ENCODE results near the gene FOXJ2. TPM values are rescaled to one million over a fixed set of nuclear protein-coding genes. Genes with fewer than 3 reads are reported as not detected.

FOXJ2 gene
- total RNA-seq, 2 donors from 2014 or later = 10.8 to 21.2 TPM

DNA sequence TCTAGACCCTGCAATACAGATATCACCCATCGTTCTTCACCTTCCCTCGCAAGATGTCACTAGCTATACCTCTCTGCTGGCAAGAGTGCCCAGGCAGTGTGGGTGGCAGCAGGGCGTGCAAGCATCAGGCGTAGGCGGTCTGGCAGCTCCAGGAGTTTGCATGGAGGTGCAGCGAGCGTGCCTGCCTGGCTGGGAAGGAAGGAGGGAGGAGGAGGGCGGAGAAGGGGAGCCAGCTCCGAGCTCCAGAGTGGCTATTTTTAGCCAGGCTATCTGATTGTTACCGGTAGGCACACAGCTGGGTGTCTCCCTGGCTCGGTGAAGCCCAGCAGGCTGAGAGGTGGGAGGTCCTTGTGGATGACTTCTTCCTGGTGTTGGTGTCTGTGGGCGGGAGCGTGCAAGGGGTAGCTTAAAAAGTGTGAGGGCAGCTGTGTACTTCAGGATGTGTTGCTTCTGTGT lies 6.2 kb downstream of the FOXJ2 start:
- H3K4me1 ChIP-seq (ENCODE audit: control insufficient read depth, insufficient read depth, low read length) = peaks cover 9% of the 10 kb centered on the region
- H3K9me3 Mint-ChIP-seq = no peaks in the 10 kb centered on the region
- H3K36me3 ChIP-seq (ENCODE audit: control insufficient read depth, insufficient read depth, low read length) = peaks cover 45% of the 10 kb centered on the region
- no peak overlapping the region for H3K27ac ChIP-seq (ENCODE audit: low read depth, low read length)
- peak; percentile 93 for DNase-seq
- WGBS, 2 experiments (ENCODE audit: insufficient coverage in 1 of 2, insufficient read length in 1 of 2) = 27 to 46% methylated on average over 2 to 13 of the region's 13 CpGs
- peak overlapping the region; percentile 15 for H3K9ac ChIP-seq (ENCODE audit: extremely low read depth, low read length, poor library complexity, severe bottlenecking)
- no peaks in the 10 kb centered on the region for H3K27me3 Mint-ChIP-seq (ENCODE audit: insufficient read depth)
- H3K36me3 Mint-ChIP-seq (ENCODE audit: low read depth) = peaks cover 31% of the 10 kb centered on the region
- TF ChIP-seq, protein P1, sequence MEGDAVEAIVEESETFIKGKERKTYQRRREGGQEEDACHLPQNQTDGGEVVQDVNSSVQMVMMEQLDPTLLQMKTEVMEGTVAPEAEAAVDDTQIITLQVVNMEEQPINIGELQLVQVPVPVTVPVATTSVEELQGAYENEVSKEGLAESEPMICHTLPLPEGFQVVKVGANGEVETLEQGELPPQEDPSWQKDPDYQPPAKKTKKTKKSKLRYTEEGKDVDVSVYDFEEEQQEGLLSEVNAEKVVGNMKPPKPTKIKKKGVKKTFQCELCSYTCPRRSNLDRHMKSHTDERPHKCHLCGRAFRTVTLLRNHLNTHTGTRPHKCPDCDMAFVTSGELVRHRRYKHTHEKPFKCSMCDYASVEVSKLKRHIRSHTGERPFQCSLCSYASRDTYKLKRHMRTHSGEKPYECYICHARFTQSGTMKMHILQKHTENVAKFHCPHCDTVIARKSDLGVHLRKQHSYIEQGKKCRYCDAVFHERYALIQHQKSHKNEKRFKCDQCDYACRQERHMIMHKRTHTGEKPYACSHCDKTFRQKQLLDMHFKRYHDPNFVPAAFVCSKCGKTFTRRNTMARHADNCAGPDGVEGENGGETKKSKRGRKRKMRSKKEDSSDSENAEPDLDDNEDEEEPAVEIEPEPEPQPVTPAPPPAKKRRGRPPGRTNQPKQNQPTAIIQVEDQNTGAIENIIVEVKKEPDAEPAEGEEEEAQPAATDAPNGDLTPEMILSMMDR (conservative IDR thresholded peaks at IDR 0.05) = no peak
- H3K4me3 Mint-ChIP-seq = peak overlapping the region; percentile 27
- no peaks in the 10 kb centered on the region for H3K27me3 ChIP-seq (ENCODE audit: control insufficient read depth, insufficient read depth, low read length, poor library complexity, severe bottlenecking)
- H3K9me3 ChIP-seq (ENCODE audit: control insufficient read depth, low read length) = no peaks in the 10 kb centered on the region
- H3K27ac Mint-ChIP-seq = peak overlapping the region; percentile 1
- H3K4me1 Mint-ChIP-seq = peaks cover 53% of the 10 kb centered on the region
- peak overlapping the region; percentile 74 for H3K4me3 ChIP-seq (ENCODE audit: low read length)

DNA sequence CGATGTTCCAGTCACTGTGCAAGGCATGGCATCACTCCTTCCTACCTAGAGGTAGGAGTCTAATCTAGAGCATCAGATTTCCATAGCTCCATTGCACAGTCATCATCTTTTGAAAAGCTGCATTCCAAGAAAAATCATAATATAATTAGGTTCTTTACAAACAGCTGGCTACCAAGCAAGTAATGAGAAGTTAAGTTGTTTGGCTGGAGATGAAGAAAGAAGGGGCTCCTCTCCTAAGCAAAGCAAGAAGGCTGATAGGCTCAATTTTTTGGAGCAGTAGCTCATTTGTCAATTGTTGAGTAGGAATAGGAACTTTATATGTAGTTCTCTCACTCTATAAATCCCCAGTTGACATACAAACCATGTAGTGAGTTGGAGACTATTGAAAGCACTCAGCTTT lies 8.3 kb downstream of the FOXJ2 start:
- no peak overlapping the region for H3K27ac ChIP-seq (ENCODE audit: low read depth, low read length)
- Mint-ChIP-seq H3K36me3 (ENCODE audit: low read depth) (peaks cover 45% of the 10 kb centered on the region), H3K4me3 (no peak overlapping the region), H3K27ac (no peak overlapping the region), H3K27me3 (ENCODE audit: insufficient read depth) (no peaks in the 10 kb centered on the region), H3K4me1 (peaks cover 32% of the 10 kb centered on the region), H3K9me3 (no peaks in the 10 kb centered on the region)
- peaks cover 62% of the 10 kb centered on the region for H3K36me3 ChIP-seq (ENCODE audit: control insufficient read depth, insufficient read depth, low read length)
- H3K4me3 ChIP-seq (ENCODE audit: low read length) = no peak overlapping the region
- no peak overlapping the region for H3K9ac ChIP-seq (ENCODE audit: extremely low read depth, low read length, poor library complexity, severe bottlenecking)
- no peaks in the 10 kb centered on the region for H3K9me3 ChIP-seq (ENCODE audit: control insufficient read depth, low read length)
- WGBS, 2 experiments (ENCODE audit: insufficient coverage in 1 of 2, insufficient read length in 1 of 2) = 91 to 100% methylated on average over 1 of the region's 1 CpG
- peaks cover 9% of the 10 kb centered on the region for H3K4me1 ChIP-seq (ENCODE audit: control insufficient read depth, insufficient read depth, low read length)
- TF ChIP-seq, protein P1 (conservative IDR thresholded peaks at IDR 0.05) = no peak
- no peak for DNase-seq
- H3K27me3 ChIP-seq (ENCODE audit: control insufficient read depth, insufficient read depth, low read length, poor library complexity, severe bottlenecking) = no peaks in the 10 kb centered on the region

DNA sequence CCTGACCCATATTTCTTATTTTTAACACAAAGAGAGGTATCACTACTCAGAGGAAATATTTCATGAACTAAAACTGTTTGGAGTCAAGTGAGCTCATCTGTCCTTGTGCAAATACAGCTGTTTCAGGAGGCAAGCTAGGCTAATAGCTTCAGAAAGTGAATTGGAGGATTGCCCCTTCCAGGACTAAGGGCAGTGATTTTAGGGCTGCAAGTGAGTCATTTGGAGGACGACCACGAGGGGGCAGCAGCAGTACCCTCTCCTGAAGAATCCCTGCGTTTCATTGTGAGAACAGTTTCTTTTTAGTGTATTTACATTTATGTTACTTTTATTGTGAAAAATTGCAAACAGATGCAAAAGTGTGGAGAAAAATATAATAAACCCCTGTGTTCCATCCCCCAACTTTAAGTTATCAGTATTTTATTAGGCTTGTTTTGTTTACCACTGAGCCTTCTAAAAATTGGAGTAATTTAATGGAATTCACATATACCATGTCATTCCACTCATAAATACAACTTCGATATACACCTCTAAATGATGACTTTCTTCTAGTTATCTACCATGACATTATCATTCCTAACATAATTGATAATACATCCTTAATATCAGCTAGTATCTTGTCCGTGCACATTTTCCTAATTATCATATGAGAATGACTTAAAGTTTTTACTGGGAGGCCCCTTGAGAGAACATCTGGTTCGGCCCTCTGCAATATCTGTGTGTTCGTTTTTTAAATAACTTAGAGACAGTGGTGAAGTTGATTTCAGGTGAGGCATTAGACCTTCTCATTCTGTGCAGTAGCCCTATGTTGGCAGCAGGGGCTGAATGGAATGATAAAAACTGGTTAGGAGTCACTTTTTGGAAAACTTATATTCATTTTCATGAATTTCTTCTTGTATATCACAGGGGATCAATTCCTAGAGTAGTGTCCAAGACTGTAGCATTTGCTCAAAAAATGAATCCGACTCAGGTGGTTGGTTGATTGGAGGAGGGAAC lies 13.7 kb downstream of the FOXJ2 start:
- H3K4me3 ChIP-seq (ENCODE audit: low read length) = no peak overlapping the region
- H3K4me1 ChIP-seq (ENCODE audit: control insufficient read depth, insufficient read depth, low read length) = no peaks in the 10 kb centered on the region
- Mint-ChIP-seq H3K36me3 (ENCODE audit: low read depth) (peaks cover 78% of the 10 kb centered on the region), H3K9me3 (no peaks in the 10 kb centered on the region), H3K27ac (no peak overlapping the region), H3K4me3 (no peak overlapping the region), H3K27me3 (ENCODE audit: insufficient read depth) (no peaks in the 10 kb centered on the region), H3K4me1 (no peaks in the 10 kb centered on the region)
- no peaks in the 10 kb centered on the region for H3K9me3 ChIP-seq (ENCODE audit: control insufficient read depth, low read length)
- H3K9ac ChIP-seq (ENCODE audit: extremely low read depth, low read length, poor library complexity, severe bottlenecking) = no peak overlapping the region
- H3K27ac ChIP-seq (ENCODE audit: low read depth, low read length) = no peak overlapping the region
- TF ChIP-seq, protein P1 (conservative IDR thresholded peaks at IDR 0.05) = peak; percentile 100
- DNase-seq = peak; percentile 96
- 51 to 88% methylated on average over 4 to 8 of the region's 8 CpGs for WGBS, 2 experiments (ENCODE audit: insufficient coverage in 1 of 2, insufficient read length in 1 of 2)
- peaks cover 88% of the 10 kb centered on the region for H3K36me3 ChIP-seq (ENCODE audit: control insufficient read depth, insufficient read depth, low read length)
- no peaks in the 10 kb centered on the region for H3K27me3 ChIP-seq (ENCODE audit: control insufficient read depth, insufficient read depth, low read length, poor library complexity, severe bottlenecking)

Data from endodermal cell (in vitro differentiated cells).